Measurements from ENCODE around the gene NECTIN2. TPM values are rescaled to one million over a fixed set of nuclear protein-coding genes. Genes with fewer than 3 reads are reported as not detected.

The NECTIN2 gene
- total RNA-seq, 1 experiment from 2014 or later: 61.0 TPM

DNA sequence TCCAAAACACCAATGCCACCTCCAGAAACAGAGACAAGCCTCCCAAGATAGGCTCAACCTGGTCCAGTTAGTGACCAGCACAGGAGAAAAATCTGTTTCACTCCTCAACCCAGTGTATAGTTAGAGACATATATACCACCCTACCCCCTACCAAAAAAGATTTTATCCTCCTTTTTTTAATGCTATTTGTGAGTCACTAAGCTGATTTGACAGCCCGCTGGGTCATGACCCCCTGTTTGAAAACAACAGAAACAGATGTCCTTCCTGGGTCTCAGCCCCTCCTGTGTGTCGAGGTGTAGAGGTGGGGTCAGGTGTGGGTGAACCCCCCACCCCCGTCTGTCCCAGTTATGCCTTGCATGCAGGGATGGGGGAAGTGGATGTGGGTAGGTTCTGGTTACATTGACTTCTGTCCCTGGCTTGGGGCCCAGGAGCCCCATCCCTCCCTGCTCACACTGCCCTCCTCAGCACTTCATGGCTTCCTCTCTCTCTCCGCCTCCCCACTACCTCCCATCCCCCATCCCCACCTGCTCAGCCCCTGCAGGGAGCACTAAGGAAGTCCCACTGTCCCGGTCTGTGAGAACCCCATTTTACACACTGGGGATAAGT lies 30.9 kb downstream of the NECTIN2 start:
- ChIA-PET POLR2A (ENCODE audit: unreplicated experiment) (no interaction called here), CTCF (no interaction called here)
- no peaks in the 10 kb centered on the region for H3K9me3 ChIP-seq (ENCODE audit: low read length)
- no peak overlapping the region for H3K27ac ChIP-seq (ENCODE audit: low read length)
- H3K27me3 ChIP-seq (ENCODE audit: low read length): no peaks in the 10 kb centered on the region
- TF ChIP-seq EZH2 (IDR thresholded peaks at IDR 0.05; ENCODE audit: low read length, unreplicated experiment): no peak
- TF ChIP-seq, protein P1, sequence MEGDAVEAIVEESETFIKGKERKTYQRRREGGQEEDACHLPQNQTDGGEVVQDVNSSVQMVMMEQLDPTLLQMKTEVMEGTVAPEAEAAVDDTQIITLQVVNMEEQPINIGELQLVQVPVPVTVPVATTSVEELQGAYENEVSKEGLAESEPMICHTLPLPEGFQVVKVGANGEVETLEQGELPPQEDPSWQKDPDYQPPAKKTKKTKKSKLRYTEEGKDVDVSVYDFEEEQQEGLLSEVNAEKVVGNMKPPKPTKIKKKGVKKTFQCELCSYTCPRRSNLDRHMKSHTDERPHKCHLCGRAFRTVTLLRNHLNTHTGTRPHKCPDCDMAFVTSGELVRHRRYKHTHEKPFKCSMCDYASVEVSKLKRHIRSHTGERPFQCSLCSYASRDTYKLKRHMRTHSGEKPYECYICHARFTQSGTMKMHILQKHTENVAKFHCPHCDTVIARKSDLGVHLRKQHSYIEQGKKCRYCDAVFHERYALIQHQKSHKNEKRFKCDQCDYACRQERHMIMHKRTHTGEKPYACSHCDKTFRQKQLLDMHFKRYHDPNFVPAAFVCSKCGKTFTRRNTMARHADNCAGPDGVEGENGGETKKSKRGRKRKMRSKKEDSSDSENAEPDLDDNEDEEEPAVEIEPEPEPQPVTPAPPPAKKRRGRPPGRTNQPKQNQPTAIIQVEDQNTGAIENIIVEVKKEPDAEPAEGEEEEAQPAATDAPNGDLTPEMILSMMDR (conservative IDR thresholded peaks at IDR 0.05; ENCODE audit: low read depth, low read length): no peak
- TF ChIP-seq EZH2phosphoT487 (IDR thresholded peaks at IDR 0.05; ENCODE audit: borderline replicate concordance, low read length): no peak
- no peak overlapping the region for H3K4me2 ChIP-seq (ENCODE audit: low read length)
- peaks cover 14% of the 10 kb centered on the region for H3K4me1 ChIP-seq (ENCODE audit: insufficient read depth, low read length)
- DNase-seq (no peak), ATAC-seq (no peak)
- no peaks in the 10 kb centered on the region for H4K20me1 ChIP-seq (ENCODE audit: low read length)
- no peaks in the 10 kb centered on the region for H3K9me2 ChIP-seq (replicated peaks; ENCODE audit: low read length)
- no peak overlapping the region for H2AFZ ChIP-seq (ENCODE audit: low read length)
- H3F3A ChIP-seq (ENCODE audit: low read length, unreplicated experiment): no peaks in the 10 kb centered on the region
- BruUV-seq (replicated peaks): no TSS peak
- H3K36me3 ChIP-seq (ENCODE audit: low read depth, low read length): peaks cover 7% of the 10 kb centered on the region
- H3K9ac ChIP-seq (ENCODE audit: low read length): no peak overlapping the region
- no peaks in the 10 kb centered on the region for H3K79me2 ChIP-seq (ENCODE audit: low read length)
- intact Hi-C loops (cut with micrococcal nuclease): no loop called here
- H3K4me3 ChIP-seq (ENCODE audit: low read length): no peak overlapping the region

DNA sequence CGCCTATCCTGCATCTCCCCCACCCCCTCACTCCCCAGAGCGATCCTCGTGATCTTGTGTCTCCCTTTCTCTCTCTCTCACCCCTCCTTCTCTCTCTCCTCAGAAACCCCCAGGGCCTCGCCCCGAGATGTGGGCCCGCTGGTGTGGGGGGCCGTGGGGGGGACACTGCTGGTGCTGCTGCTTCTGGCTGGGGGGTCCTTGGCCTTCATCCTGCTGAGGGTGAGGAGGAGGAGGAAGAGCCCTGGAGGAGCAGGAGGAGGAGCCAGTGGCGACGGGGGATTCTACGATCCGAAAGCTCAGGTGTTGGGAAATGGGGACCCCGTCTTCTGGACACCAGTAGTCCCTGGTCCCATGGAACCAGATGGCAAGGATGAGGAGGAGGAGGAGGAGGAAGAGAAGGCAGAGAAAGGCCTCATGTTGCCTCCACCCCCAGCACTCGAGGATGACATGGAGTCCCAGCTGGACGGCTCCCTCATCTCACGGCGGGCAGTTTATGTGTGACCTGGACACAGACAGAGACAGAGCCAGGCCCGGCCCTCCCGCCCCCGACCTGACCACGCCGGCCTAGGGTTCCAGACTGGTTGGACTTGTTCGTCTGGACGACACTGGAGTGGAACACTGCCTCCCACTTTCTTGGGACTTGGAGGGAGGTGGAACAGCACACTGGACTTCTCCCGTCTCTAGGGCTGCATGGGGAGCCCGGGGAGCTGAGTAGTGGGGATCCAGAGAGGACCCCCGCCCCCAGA lies 32.2 kb downstream of the NECTIN2 start:
- no peak overlapping the region for H3K4me3 ChIP-seq (ENCODE audit: low read length)
- H3K9ac ChIP-seq (ENCODE audit: low read length): no peak overlapping the region
- no peak overlapping the region for H2AFZ ChIP-seq (ENCODE audit: low read length)
- BruUV-seq (replicated peaks): TSS peak; percentile 26
- no peaks in the 10 kb centered on the region for H4K20me1 ChIP-seq (ENCODE audit: low read length)
- ATAC-seq (no peak), DNase-seq (no peak)
- H3F3A ChIP-seq (ENCODE audit: low read length, unreplicated experiment): no peaks in the 10 kb centered on the region
- no peak overlapping the region for H3K27ac ChIP-seq (ENCODE audit: low read length)
- CTCF ChIA-PET: no interaction called here
- H3K27me3 ChIP-seq (ENCODE audit: low read length): no peaks in the 10 kb centered on the region
- POLR2A ChIA-PET (ENCODE audit: unreplicated experiment): no interaction called here
- peaks cover 2% of the 10 kb centered on the region for H3K36me3 ChIP-seq (ENCODE audit: low read depth, low read length)
- no peak for TF ChIP-seq EZH2 (IDR thresholded peaks at IDR 0.05; ENCODE audit: low read length, unreplicated experiment)
- no peak for TF ChIP-seq EZH2phosphoT487 (IDR thresholded peaks at IDR 0.05; ENCODE audit: borderline replicate concordance, low read length)
- TF ChIP-seq, protein P1 (conservative IDR thresholded peaks at IDR 0.05; ENCODE audit: low read depth, low read length): no peak
- intact Hi-C loops (cut with micrococcal nuclease): no loop called here
- H3K4me1 ChIP-seq (ENCODE audit: insufficient read depth, low read length): peaks cover 14% of the 10 kb centered on the region
- no peak overlapping the region for H3K4me2 ChIP-seq (ENCODE audit: low read length)
- H3K9me3 ChIP-seq (ENCODE audit: low read length): no peaks in the 10 kb centered on the region
- no peaks in the 10 kb centered on the region for H3K9me2 ChIP-seq (replicated peaks; ENCODE audit: low read length)
- no peaks in the 10 kb centered on the region for H3K79me2 ChIP-seq (ENCODE audit: low read length)

All from PC-3 (cell line).